SU-DHL-6 (cell line): ENCODE results near the gene SCAMP2.
A peak's percentile ranks its signal among the peaks of the same experiment; 100 is the strongest.

Experiments
- H2AFZ ChIP-seq: fragments of 200-600 bp; sonication (generic); 2 replicates; pipeline ENCODE4 v1.6.1; 2014; ENCODE audit warnings: low read depth, mild to moderate bottlenecking, moderate library complexity, mixed read lengths, antibody characterized with exemption, low read length; ENCODE audit not compliant: severe bottlenecking
- H3F3A ChIP-seq: fragments of 200-600 bp; shearing (Covaris generic); 2 replicates; pipeline ENCODE4 v1.6.0; 2016; ENCODE audit warnings: antibody characterized with exemption, mild to moderate bottlenecking; ENCODE audit not compliant: insufficient read depth
- H3K27ac ChIP-seq: fragments of 200-600 bp; sonication (generic); 2 replicates; pipeline ENCODE4 v1.5.1; 2016; ENCODE audit warnings: low read depth, mild to moderate bottlenecking, low read length, moderate library complexity, mixed read lengths
- H3K27me3 ChIP-seq: fragments of 200-600 bp; sonication (generic), shearing (Covaris generic); 2 replicates; pipeline ENCODE4 v1.6.0; 2014; ENCODE audit warnings: mild to moderate bottlenecking, low read length
- H3K36me3 ChIP-seq: fragments of 200-600 bp; sonication (generic); 2 replicates; pipeline ENCODE4 v1.6.1; 2014; ENCODE audit warnings: mild to moderate bottlenecking, low read length, mixed read lengths
- H3K4me2 ChIP-seq: fragments of 300-600, 200-600 bp; shearing (Covaris generic), sonication (generic); 2 replicates; pipeline ENCODE4 v1.6.0; 2014; ENCODE audit warnings: low read length, low read depth, mild to moderate bottlenecking; ENCODE audit not compliant: poor library complexity, severe bottlenecking
- H3K4me3 ChIP-seq: fragments of 200-600 bp; sonication (generic); 2 replicates; pipeline ENCODE4 v1.5.1; 2014; ENCODE audit warnings: antibody characterized with exemption, low read length, mild to moderate bottlenecking, mixed read lengths; ENCODE audit not compliant: insufficient read depth, poor library complexity, severe bottlenecking
- H3K79me2 ChIP-seq: fragments of 200-600 bp; sonication (generic); 2 replicates; pipeline ENCODE4 v1.6.1; 2014; ENCODE audit warnings: mild to moderate bottlenecking, low read length, moderate library complexity; ENCODE audit not compliant: insufficient read depth
- H3K9ac ChIP-seq: fragments of 200-600 bp; sonication (generic); 2 replicates; pipeline ENCODE4 v1.7.0; 2014; ENCODE audit warnings: mild to moderate bottlenecking, low read length
- H3K9me2 ChIP-seq: fragments of 200-600 bp; sonication (generic); replicated peaks from 2 replicates; pipeline ENCODE4 v1.6.1; 2014; ENCODE audit warnings: low read length; ENCODE audit not compliant: insufficient read depth
- H3K9me3 ChIP-seq: fragments of 200-600 bp; sonication (generic); 2 replicates; pipeline ENCODE4 v1.6.1; 2014; ENCODE audit warnings: low read length, mixed read lengths; ENCODE audit not compliant: insufficient read depth
- H4K20me1 ChIP-seq: fragments of 200-600 bp; sonication (generic); 2 replicates; pipeline ENCODE4 v1.6.1; 2014; ENCODE audit warnings: low read depth, mild to moderate bottlenecking, antibody characterized with exemption, low read length, moderate library complexity, mixed read lengths
- CTCF ChIP-seq: fragments of 200-600 bp; sonication (generic); IDR thresholded peaks from one replicate; pipeline ENCODE4 v1.5.1; 2017; ENCODE audit warnings: antibody characterized with exemption, mild to moderate bottlenecking, low read length, moderate library complexity; ENCODE audit not compliant: insufficient read depth, poor library complexity, severe bottlenecking
- EZH2phosphoT487 ChIP-seq: fragments of 200-600 bp; sonication (generic), shearing (Covaris generic); conservative IDR thresholded peaks from 2 replicates; pipeline ENCODE4 v1.6.1; 2018; ENCODE audit warnings: mild to moderate bottlenecking, antibody characterized with exemption, low read length, moderate library complexity, mixed read lengths

SCAMP2 gene

GRCh38 chr15:74842581-74843444 is 30.4 kb downstream of the SCAMP2 start, which contains the start of gene ULK3:
ULK3 (minus strand) TSS chr15:74843156; CDS start chr15:74843105, 51 bp downstream.
- Histone ChIP-seq H3K9ac (peak within 1 kb of the TSS; percentile 88), H3K9me2 (no peaks in the 10 kb centered on the region), H3K79me2 (no peaks in the 10 kb centered on the region), H3K27me3 (no peaks in the 10 kb centered on the region), H3K27ac (peak within 1 kb of the TSS; percentile 71), H3K4me3 (peak within 1 kb of the TSS; percentile 86), H3K4me2 (peak within 1 kb of the TSS; percentile 81), H4K20me1 (no peaks in the 10 kb centered on the region), H3K9me3 (no peaks in the 10 kb centered on the region), H3F3A (peaks cover 20% of the 10 kb centered on the region; the same call in 1 of the 2 replicates), H3K36me3 (no peaks in the 10 kb centered on the region), H2AFZ (peak within 1 kb of the TSS; percentile 85)
- TF ChIP-seq CTCF, result peak; percentile 26
- no peak for TF ChIP-seq EZH2phosphoT487

- H3K27ac ChIP-seq, result no peak overlapping the region
- H3K36me3 ChIP-seq, result no peaks in the 10 kb centered on the region
- peak overlapping the region; percentile 86 for H3K4me3 ChIP-seq
- TF ChIP-seq EZH2phosphoT487 (no peak), CTCF (no peak)
- no peak overlapping the region for H2AFZ ChIP-seq
- peaks cover 20% of the 10 kb centered on the region; the same call in 1 of the 2 replicates for H3F3A ChIP-seq
- H3K79me2 ChIP-seq, result no peaks in the 10 kb centered on the region
- no peaks in the 10 kb centered on the region for H3K9me3 ChIP-seq
- peak overlapping the region; percentile 81 for H3K4me2 ChIP-seq
- H3K27me3 ChIP-seq, result no peaks in the 10 kb centered on the region
- no peaks in the 10 kb centered on the region for H4K20me1 ChIP-seq
- H3K9ac ChIP-seq, result peak overlapping the region; percentile 88
- H3K9me2 ChIP-seq, result no peaks in the 10 kb centered on the region
Measured at GRCh38 chr15:74841891-74842373, 31.2 kb downstream of the SCAMP2 start.

GRCh38 chr15:74840851-74841775 is 32.1 kb downstream of the SCAMP2 start:
- H3K9ac ChIP-seq, result no peak overlapping the region
- no peak overlapping the region for H3K4me3 ChIP-seq
- no peaks in the 10 kb centered on the region for H4K20me1 ChIP-seq
- H3K4me2 ChIP-seq, result peak overlapping the region; percentile 81
- no peaks in the 10 kb centered on the region for H3K79me2 ChIP-seq
- H2AFZ ChIP-seq, result no peak overlapping the region
- peaks cover 20% of the 10 kb centered on the region; the same call in 1 of the 2 replicates for H3F3A ChIP-seq
- TF ChIP-seq CTCF, result no peak
- TF ChIP-seq EZH2phosphoT487, result no peak
- H3K27me3 ChIP-seq, result no peaks in the 10 kb centered on the region
- no peaks in the 10 kb centered on the region for H3K9me2 ChIP-seq
- H3K36me3 ChIP-seq, result no peaks in the 10 kb centered on the region
- no peaks in the 10 kb centered on the region for H3K9me3 ChIP-seq
- H3K27ac ChIP-seq, result no peak overlapping the region
